GM18511 (cell line): ENCODE measurements around the gene HABP2.

Source experiments
- ATAC-seq: cut with Tn5 transposase; IDR thresholded peaks from one replicate; pipeline ENCODE4 v1.9.1; 2021; ENCODE audit warnings: mild to moderate bottlenecking, moderate library complexity; ENCODE audit not compliant: unreplicated experiment

Gene HABP2

GRCh38 chr10:113555751-113556150 lies 2.9 kb downstream of the HABP2 start:
- no peak for ATAC-seq

- no peak for ATAC-seq
Observed at GRCh38 chr10:113557424-113557862, 4.6 kb downstream of the HABP2 start.

- no peak for ATAC-seq
Observed at GRCh38 chr10:113557903-113558321, 5.1 kb downstream of the HABP2 start.

GRCh38 chr10:113560071-113560470 lies 7.2 kb downstream of the HABP2 start:
- ATAC-seq = no peak

GRCh38 chr10:113561214-113561613 lies 8.4 kb downstream of the HABP2 start:
- ATAC-seq = no peak

- ATAC-seq = no peak
Observed at GRCh38 chr10:113562069-113562468, 9.2 kb downstream of the HABP2 start.

DNA sequence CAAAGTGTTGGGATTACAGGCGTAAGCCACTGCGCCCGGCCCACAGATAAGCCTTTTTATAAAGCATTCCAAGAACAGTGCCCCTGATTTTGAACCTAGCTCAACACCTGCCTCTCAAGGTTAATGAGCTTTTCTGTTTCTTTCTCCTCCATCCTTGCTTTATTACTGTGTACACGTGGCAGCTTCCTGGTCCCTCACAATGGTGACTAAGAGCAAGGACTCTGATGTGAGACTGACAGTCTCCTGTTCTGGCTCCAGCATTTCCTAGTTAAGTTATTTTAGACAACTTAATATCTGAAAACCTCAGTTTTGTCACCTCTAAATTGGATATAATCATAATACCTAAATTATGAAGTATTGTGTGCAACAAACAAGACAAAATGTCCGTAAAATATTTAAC lies 9.9 kb downstream of the HABP2 start:
- no peak for ATAC-seq

DNA sequence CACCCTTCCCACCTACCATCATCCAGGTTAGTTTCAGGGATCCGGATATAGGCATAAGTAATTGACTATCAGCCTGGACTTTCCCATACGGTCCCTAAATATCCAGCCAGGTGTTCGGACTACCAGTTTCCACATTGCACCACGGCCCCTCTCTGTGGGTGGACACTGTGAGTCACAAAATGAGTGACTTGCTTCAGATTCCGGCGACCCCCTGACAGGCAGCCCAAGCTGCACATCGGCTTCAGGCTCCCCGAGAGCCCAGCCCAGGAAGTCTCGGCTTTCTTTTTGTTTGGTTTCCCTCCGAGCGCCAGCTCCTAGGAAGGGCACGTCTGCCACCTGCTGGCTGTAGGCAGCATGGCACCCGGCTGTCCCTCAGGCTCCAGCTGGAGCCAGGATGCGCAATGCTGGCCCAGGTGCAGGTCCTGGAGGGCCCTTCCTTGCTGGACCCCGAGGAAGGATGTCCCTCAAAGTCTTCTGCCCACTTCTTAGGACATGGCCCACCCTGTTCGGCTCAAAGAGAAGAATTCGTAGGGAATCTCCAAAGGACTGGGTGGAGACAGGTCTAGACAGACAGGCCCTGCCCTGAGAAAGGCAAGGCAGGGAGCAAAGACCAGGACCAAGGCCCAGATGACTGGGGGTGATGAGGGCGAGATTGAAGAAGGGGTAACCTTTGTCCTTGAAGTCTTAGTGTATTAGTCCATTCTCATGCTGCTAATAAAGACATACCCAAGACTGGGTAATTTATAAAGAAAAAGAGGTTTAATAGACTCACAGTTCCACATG lies 10.6 kb downstream of the HABP2 start:
- peak; percentile 97 for ATAC-seq

- no peak for ATAC-seq
Observed at GRCh38 chr10:113565364-113565763, 12.5 kb downstream of the HABP2 start.

DNA sequence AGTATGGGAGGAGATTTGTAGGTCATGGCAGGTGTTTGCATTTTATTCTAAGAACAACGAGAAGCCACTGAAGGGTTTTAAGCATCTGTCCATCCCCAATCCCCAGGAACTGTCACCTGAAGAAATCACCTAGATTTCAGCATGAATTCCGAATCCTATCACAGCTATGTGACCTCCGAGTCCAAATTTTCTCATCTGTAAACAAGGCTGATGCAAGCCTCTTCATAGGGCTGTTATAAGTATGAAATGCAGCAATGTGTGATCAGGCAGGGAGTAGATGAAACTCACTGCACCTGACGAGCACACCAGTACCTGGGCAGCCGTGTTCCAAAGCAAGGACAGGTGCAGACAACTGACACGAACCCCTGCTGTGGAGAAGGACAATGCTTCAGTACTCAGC lies 14.0 kb downstream of the HABP2 start:
- no peak for ATAC-seq

GRCh38 chr10:113569576-113569975 lies 16.7 kb downstream of the HABP2 start:
- no peak for ATAC-seq

DNA sequence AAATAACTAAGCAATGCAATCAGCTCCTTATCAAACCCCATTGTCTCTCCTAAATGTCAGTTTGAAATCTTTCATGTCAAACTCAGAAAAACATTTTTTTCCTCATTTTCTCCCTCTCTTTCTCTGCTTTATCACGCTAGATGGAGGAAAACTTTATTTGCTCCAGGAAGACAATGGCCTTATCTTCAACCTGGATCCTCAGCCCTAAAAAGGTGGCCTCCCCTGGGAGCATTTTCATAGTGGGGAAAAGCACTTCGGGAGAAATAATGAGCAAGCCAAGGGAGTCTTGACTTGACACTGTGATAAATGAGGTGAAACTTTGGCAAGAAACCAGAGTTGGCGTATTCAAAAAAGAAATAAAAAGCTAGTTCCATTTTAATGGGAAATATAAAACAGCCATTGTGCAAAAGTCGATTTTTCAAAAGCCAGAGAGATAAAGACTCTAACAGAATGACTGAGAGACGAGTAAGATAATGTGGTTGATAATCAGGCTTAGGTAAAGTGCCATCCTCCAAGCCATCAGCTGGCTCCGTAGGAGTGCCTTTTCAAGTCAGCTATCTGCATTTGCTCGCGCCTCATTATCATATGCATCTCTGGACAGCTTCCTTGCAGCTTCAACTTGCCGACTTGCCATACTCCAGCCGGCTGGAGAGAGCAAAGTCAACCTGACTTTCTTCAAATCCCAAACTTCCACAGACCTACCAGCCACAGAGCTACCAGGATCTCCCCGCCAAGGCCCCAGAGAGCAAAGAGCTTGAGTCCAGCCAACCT lies 19.9 kb downstream of the HABP2 start:
- no peak for ATAC-seq

DNA sequence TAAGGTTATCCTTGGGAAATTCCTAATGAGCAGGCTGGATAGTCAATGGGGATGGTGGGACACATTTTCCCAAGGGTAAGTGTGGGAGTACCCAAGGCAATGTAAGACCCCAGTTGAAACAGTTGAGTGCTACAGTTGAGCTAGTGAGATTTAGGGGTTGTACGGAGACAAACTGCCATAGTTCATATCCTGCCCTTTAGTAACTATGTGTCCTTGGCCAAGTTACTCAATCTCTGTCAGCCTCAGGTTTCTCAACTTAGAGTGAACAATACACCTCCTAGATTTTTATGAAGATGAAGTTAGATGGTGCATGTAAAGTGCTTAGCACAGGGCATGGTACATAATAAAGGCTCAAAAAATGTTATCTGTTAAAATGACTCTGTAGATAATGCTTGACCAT lies 20.5 kb downstream of the HABP2 start:
- ATAC-seq = no peak

- ATAC-seq = no peak
Observed at GRCh38 chr10:113576852-113577251, 24.0 kb downstream of the HABP2 start.

- ATAC-seq = no peak
Observed at GRCh38 chr10:113578773-113579172, 25.9 kb downstream of the HABP2 start.

DNA sequence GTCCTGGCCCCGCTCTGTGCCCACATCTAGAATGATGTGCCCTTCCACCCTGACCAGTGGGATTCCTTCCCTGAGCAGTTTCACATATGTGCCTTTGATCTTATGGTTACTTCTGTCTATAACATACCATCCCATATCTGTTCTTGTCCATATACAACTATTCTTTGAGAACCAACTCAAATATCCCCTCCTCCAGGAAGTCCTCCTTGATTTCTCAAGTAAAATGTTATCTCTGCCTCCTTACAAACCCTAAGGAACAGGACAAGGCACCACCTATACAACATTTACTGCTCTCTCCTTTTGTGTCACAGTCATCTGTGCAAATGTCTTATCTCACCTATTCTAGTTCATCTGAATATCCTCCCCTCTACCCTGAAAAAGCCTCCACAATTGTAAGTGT lies 28.2 kb downstream of the HABP2 start:
- ATAC-seq = no peak

DNA sequence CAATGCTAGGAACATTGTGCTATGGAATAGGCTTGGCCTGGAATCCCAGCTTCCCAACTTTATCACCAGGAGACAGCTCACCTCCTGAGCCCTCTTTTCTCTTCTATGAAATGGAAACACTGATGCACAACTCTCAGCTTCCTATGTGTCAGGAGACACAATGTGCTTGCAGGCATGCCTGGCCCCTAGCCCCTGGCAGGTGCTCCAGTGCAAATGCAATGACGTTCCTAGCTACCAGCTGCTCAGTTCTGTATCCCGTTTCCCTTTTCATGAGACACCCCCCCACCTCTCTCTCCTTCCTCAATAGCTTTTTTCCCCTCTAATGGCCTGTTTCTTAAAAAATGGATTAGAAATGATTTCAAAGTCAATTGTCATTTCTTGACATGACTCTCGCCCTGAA lies 30.7 kb downstream of the HABP2 start:
- ATAC-seq = no peak

- ATAC-seq = no peak
Observed at GRCh38 chr10:113585949-113586348, 33.1 kb downstream of the HABP2 start.

DNA sequence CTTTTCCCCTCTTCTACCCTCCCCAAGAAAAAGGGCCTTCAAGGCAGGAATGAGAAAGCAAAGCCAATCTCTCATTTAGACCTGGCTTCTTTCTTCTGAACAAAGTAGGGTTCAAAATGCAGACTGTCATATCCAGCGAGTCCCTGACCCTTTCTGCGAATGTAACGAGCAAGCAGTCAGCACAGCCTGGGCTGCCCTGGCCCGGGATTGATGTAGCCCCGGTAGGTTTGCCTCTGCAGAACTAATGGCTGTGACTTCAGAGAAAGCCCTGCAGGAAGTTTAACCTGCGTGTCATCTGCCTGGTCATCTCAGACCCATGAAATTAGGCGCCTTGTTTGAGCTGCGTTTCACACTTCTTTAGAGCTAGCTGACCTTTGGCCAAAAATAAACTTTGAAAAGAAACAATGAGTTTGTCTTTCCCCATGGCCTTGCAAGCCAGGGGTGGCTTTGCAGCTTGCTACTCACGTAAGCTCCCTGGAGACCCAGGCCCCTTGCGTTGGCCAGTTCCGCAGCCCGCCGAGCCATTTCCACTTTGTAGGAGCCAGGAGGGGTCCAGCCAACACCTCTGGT lies 36.4 kb downstream of the HABP2 start:
- ATAC-seq = no peak

DNA sequence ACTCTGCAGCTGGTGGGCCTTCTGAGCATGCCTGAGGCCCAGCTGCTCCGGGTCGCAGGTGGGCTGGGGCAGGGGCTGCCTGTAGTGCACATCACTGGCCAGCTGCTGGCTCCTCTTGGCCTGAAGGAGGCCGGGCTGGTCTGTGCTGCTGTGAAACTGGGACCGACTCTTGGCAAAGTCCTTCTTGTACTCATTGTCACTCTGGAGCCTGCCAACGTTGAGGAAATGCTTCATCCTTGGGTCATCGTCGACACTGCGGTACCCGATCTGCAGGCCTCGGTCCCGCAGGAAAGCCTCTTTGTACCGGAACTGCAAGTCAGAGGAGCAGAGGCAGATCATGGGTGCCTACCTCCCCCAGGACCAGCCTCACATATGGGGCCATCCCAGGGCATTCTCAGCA lies 37.7 kb downstream of the HABP2 start:
- ATAC-seq = no peak

GRCh38 chr10:113592380-113592779 lies 39.5 kb downstream of the HABP2 start:
- no peak for ATAC-seq

GRCh38 chr10:113594652-113595051 lies 41.8 kb downstream of the HABP2 start:
- no peak for ATAC-seq
